Placental pericyte (primary cell): ENCODE measurements around the gene OLIG2. TPM values are rescaled to one million over a fixed set of nuclear protein-coding genes. Genes with fewer than 3 reads are reported as not detected.

Experiments used
- total RNA-seq: library from RNA; depleted of rRNA; stranded (reverse); fragments of >200 nt; gene quantifications from 2 replicates; pipeline ENCODE4 v1.2.3, GENCODE V29; 2012

Gene OLIG2
- not detected in 2 replicates for total RNA-seq

GRCh38 chr21:33025489-33026442 lies at the start of gene OLIG2:
Gene OLIG2, plus strand, starts transcription at chr21:33025935. Its CDS starts 928 bp downstream, at chr21:33026863.

GRCh38 chr21:33069994-33070743 lies 44.4 kb downstream of the OLIG2 start, which contains the start of gene OLIG1:
Gene OLIG1, plus strand, starts transcription at chr21:33070141. Its CDS starts 106 bp downstream, at chr21:33070247.

Other genes with a start within 250 kb of the OLIG2 start
- gene OLIG1, start 44.2 kb downstream of the OLIG2 start, total RNA-seq: not detected in 2 replicates
- gene IFNAR2, start 204.0 kb downstream of the OLIG2 start, total RNA-seq: 4.4 and 5.2 TPM in 2 replicates
- 45.4 and 55.1 TPM in 2 replicates for gene IL10RB, start 240.4 kb downstream of the OLIG2 start, total RNA-seq